ENCODE results near the gene MICAL2.

MICAL2 gene

GRCh38 chr11:12312132-12312531 is 201.7 kb downstream of the MICAL2 start:
- no peak overlapping the region for H3K4me3 ChIP-seq (ENCODE audit: low read depth, low read length)
- TF ChIP-seq, protein P1, sequence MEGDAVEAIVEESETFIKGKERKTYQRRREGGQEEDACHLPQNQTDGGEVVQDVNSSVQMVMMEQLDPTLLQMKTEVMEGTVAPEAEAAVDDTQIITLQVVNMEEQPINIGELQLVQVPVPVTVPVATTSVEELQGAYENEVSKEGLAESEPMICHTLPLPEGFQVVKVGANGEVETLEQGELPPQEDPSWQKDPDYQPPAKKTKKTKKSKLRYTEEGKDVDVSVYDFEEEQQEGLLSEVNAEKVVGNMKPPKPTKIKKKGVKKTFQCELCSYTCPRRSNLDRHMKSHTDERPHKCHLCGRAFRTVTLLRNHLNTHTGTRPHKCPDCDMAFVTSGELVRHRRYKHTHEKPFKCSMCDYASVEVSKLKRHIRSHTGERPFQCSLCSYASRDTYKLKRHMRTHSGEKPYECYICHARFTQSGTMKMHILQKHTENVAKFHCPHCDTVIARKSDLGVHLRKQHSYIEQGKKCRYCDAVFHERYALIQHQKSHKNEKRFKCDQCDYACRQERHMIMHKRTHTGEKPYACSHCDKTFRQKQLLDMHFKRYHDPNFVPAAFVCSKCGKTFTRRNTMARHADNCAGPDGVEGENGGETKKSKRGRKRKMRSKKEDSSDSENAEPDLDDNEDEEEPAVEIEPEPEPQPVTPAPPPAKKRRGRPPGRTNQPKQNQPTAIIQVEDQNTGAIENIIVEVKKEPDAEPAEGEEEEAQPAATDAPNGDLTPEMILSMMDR (conservative IDR thresholded peaks at IDR 0.05; ENCODE audit: low read depth, low read length) = no peak
- no peak for DNase-seq (ENCODE audit: low read depth)

Data from choroid plexus epithelial cell (primary cell).